Keratinocyte (primary cell): ENCODE data around the gene VMP1. TPM values are rescaled to one million over a fixed set of nuclear protein-coding genes. Genes with fewer than 3 reads are reported as not detected.
A peak's percentile ranks its signal among the peaks of the same experiment; 100 is the strongest.

Experiments
- DNase-seq: peaks from one replicate; pipeline ENCODE4 v3.0.0-alpha.2; 2011; ENCODE audit warnings: low read depth, missing footprints, low spot score
- FAIRE-seq: peaks from 2 replicates; lab custom pipeline; 2011; peaks lifted over from hg19 to GRCh38; lab: Jason Lieb, UNC
- H2AFZ ChIP-seq: 2 replicates; pipeline ENCODE4 v1.6.0; 2012; ENCODE audit warnings: low read length, control low read depth, inconsistent platforms; ENCODE audit not compliant: control insufficient read depth
- H3K27ac ChIP-seq: 2 replicates; pipeline ENCODE4 v1.5.1; 2011; ENCODE audit warnings: low read length; ENCODE audit not compliant: control insufficient read depth, insufficient read depth
- H3K27me3 ChIP-seq: 3 replicates; pipeline ENCODE4 v1.6.0; 2011; ENCODE audit warnings: low read length; ENCODE audit not compliant: control insufficient read depth, insufficient read depth; ENCODE audit errors: extremely low read depth
- H3K36me3 ChIP-seq, 2 experiments: 2 replicates in 1 of 2; 3 replicates in 1 of 2; pipeline ENCODE4 v1.5.1; 2011; ENCODE audit warnings: low read length in 2 of 2, mild to moderate bottlenecking in 1 of 2; ENCODE audit not compliant: control insufficient read depth in 2 of 2, insufficient read depth in 2 of 2; ENCODE audit errors: extremely low read depth in 1 of 2
- H3K4me1 ChIP-seq: 3 replicates; pipeline ENCODE4 v1.5.1; 2011; ENCODE audit warnings: low read length; ENCODE audit not compliant: control insufficient read depth, insufficient read depth; ENCODE audit errors: extremely low read depth
- H3K4me2 ChIP-seq: 3 replicates; pipeline ENCODE4 v1.6.0; 2011; ENCODE audit warnings: low read depth, low read length; ENCODE audit not compliant: control insufficient read depth, insufficient read depth; ENCODE audit errors: extremely low read depth
- H3K4me3 ChIP-seq, 3 experiments: fragments of 200-600 bp in 1 of 3; sonication (generic) in 1 of 3; 2 replicates in 2 of 3; 3 replicates in 1 of 3; pipeline ENCODE4 v1.5.1; 2011 to 2016; ENCODE audit warnings: low read length in 3 of 3, mild to moderate bottlenecking in 3 of 3, control low read depth in 2 of 3, inconsistent platforms in 1 of 3, low read depth in 1 of 3, mixed read lengths in 1 of 3, mixed run types in 1 of 3, moderate library complexity in 1 of 3; ENCODE audit not compliant: control insufficient read depth in 2 of 3, insufficient read depth in 2 of 3; ENCODE audit errors: extremely low read depth in 1 of 3
- H3K79me2 ChIP-seq: 2 replicates; pipeline ENCODE4 v1.6.0; 2012; ENCODE audit warnings: low read length; ENCODE audit not compliant: control insufficient read depth, insufficient read depth
- H3K9ac ChIP-seq: 3 replicates; pipeline ENCODE4 v1.6.0; 2011; ENCODE audit warnings: low read length; ENCODE audit not compliant: control insufficient read depth, insufficient read depth; ENCODE audit errors: extremely low read depth
- H3K9me1 ChIP-seq: 3 replicates; pipeline ENCODE4 v1.6.0; 2011; ENCODE audit warnings: low read length; ENCODE audit not compliant: control insufficient read depth, insufficient read depth; ENCODE audit errors: extremely low read depth
- H3K9me3 ChIP-seq: 2 replicates; pipeline ENCODE4 v1.5.1; 2012; ENCODE audit warnings: low read depth, low read length; ENCODE audit not compliant: control insufficient read depth
- H4K20me1 ChIP-seq: 3 replicates; pipeline ENCODE4 v1.6.0; 2011; ENCODE audit warnings: low read length; ENCODE audit not compliant: control insufficient read depth, insufficient read depth; ENCODE audit errors: extremely low read depth
- CTCF ChIP-seq, 3 experiments: IDR thresholded peaks in 1 of 3; conservative IDR thresholded peaks in 1 of 3; optimal IDR thresholded peaks in 1 of 3; 2 replicates in 2 of 3; 3 replicates in 1 of 3; pipeline versions ENCODE3 to v1.5.1; 2011; ENCODE audit warnings: low read length in 3 of 3, mild to moderate bottlenecking in 3 of 3, moderate library complexity in 2 of 3, control low read depth in 1 of 3, inconsistent platforms in 1 of 3; ENCODE audit not compliant: insufficient read depth in 2 of 3; ENCODE audit errors: extremely low read depth in 1 of 3
- EZH2 ChIP-seq: IDR thresholded peaks from one replicate; pipeline ENCODE4 v1.6.1; 2012; ENCODE audit warnings: inconsistent platforms, mild to moderate bottlenecking, low read length, moderate library complexity
- dilution Hi-C: fragments of 300-500 bp; cut with MboI; formaldehyde crosslinking; loops from one replicate; pipeline ENCODE4 v1.7.0; 2020; ENCODE audit warnings: low sequenced_read_pairs; ENCODE audit not compliant: extremely low pct_ligation_motif_present
- polyA plus RNA-seq, 5 experiments: library from polyadenylated mRNA; depleted of rRNA in 3 of 5; stranded (reverse) in 3 of 5; stranded (forward) in 1 of 5; unstranded in 1 of 5; fragments of >200 nt; gene quantifications; 1 replicate in 1 of 5; 2 replicates in 3 of 5; 3 replicates in 1 of 5; pipeline versions ENCODE4 v1.2.1 to v1.2.3, GENCODE V29; 2011 to 2012; ENCODE audit warnings: missing spikeins in 2 of 5, low read depth in 1 of 5, low replicate concordance in 1 of 5

Gene VMP1
- polyA plus RNA-seq, 1 donor (not counting 4 experiments of a cell fraction or from before 2014, with no cell fraction given), result 303 TPM

GRCh38 chr17:59757043-59757442, 49.6 kb downstream of the VMP1 start:
- dilution Hi-C loops, result no loop called here
- Histone ChIP-seq H3K9ac (peak overlapping the region; percentile 49), H3K27me3 (no peaks in the 10 kb centered on the region), H3K4me2 (peak overlapping the region; percentile 57), H2AFZ (no peak overlapping the region), H4K20me1 (no peaks in the 10 kb centered on the region), H3K9me1 (no peaks in the 10 kb centered on the region), H3K9me3 (no peaks in the 10 kb centered on the region), H3K4me3 (no peak overlapping the region), H3K79me2 (peaks cover 2% of the 10 kb centered on the region), H3K36me3 (peaks cover 2 to 4% of the 10 kb centered on the region in 2 experiments), H3K4me1 (peaks cover 38% of the 10 kb centered on the region), H3K27ac (peak overlapping the region; percentile 78)
- TF ChIP-seq CTCF (optimal IDR thresholded peaks at IDR 0.05 in 1 of 3, IDR thresholded peaks at IDR 0.05 in 1 of 3, conservative IDR thresholded peaks at IDR 0.05 in 1 of 3; ENCODE audit: extremely low read depth in 1 of 3, insufficient read depth in 2 of 3, low read length in 3 of 3) (no peak), EZH2 (no peak)
- DNase-seq, result no peak
- FAIRE-seq, result no peak

- DNase-seq (no peak), FAIRE-seq (no peak)
- Histone ChIP-seq H3K79me2 (peaks cover 2% of the 10 kb centered on the region), H3K4me1 (peaks cover 40% of the 10 kb centered on the region), H3K4me3 (no peak overlapping the region), H3K27me3 (no peaks in the 10 kb centered on the region), H3K9me3 (no peaks in the 10 kb centered on the region), H2AFZ (no peak overlapping the region), H3K27ac (peak overlapping the region; percentile 78), H3K36me3 (peaks cover 2 to 4% of the 10 kb centered on the region in 2 experiments), H4K20me1 (no peaks in the 10 kb centered on the region), H3K9me1 (no peaks in the 10 kb centered on the region), H3K4me2 (no peak overlapping the region), H3K9ac (no peak overlapping the region)
- dilution Hi-C loops, result no loop called here
- TF ChIP-seq EZH2 (no peak), CTCF (optimal IDR thresholded peaks at IDR 0.05 in 1 of 3, IDR thresholded peaks at IDR 0.05 in 1 of 3, conservative IDR thresholded peaks at IDR 0.05 in 1 of 3; ENCODE audit: extremely low read depth in 1 of 3, insufficient read depth in 2 of 3, low read length in 3 of 3) (no peak)
Measured at GRCh38 chr17:59757470-59757869, 50.0 kb downstream of the VMP1 start.
